ENCODE data around the gene PRKG1.

GRCh38 chr10:51436805-51437204, 362.5 kb downstream of the PRKG1 start:
- TF ChIP-seq, protein P1, sequence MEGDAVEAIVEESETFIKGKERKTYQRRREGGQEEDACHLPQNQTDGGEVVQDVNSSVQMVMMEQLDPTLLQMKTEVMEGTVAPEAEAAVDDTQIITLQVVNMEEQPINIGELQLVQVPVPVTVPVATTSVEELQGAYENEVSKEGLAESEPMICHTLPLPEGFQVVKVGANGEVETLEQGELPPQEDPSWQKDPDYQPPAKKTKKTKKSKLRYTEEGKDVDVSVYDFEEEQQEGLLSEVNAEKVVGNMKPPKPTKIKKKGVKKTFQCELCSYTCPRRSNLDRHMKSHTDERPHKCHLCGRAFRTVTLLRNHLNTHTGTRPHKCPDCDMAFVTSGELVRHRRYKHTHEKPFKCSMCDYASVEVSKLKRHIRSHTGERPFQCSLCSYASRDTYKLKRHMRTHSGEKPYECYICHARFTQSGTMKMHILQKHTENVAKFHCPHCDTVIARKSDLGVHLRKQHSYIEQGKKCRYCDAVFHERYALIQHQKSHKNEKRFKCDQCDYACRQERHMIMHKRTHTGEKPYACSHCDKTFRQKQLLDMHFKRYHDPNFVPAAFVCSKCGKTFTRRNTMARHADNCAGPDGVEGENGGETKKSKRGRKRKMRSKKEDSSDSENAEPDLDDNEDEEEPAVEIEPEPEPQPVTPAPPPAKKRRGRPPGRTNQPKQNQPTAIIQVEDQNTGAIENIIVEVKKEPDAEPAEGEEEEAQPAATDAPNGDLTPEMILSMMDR (conservative IDR thresholded peaks at IDR 0.05; ENCODE audit: low read depth, low read length): no peak
- TF ChIP-seq EZH2 (IDR thresholded peaks at IDR 0.05; ENCODE audit: low read length, unreplicated experiment) (no peak), EZH2phosphoT487 (IDR thresholded peaks at IDR 0.05; ENCODE audit: borderline replicate concordance, low read length) (no peak)
